ENCODE results near the gene TRNAU1AP. TPM values are rescaled to one million over a fixed set of nuclear protein-coding genes. Genes with fewer than 3 reads are reported as not detected.
"Not testable (repeated sequence)": the region's sequence is repeated elsewhere in the genome, so short reads cannot be mapped to it uniquely, and the experiment has no call there.

Gene TRNAU1AP
- total RNA-seq, 1 experiment from 2014 or later, result 43.0 TPM

GRCh38 chr1:28565726-28566125 is 12.8 kb downstream of the TRNAU1AP start:
- Histone ChIP-seq H3K4me2 (no peak overlapping the region), H3K79me2 (ENCODE audit: low read depth) (no peaks in the 10 kb centered on the region), H2AFZ (no peak overlapping the region), H4K20me1 (ENCODE audit: insufficient read depth) (no peaks in the 10 kb centered on the region), H3K36me3 (ENCODE audit: low read depth) (no peaks in the 10 kb centered on the region), H3K4me3 (no peak overlapping the region), H3K9me3 (ENCODE audit: insufficient read depth, low read depth) (no peaks in the 10 kb centered on the region), H3F3A (ENCODE audit: insufficient read depth, low read depth) (no peaks in the 10 kb centered on the region), H3K9me2 (ENCODE audit: insufficient read depth) (no peaks in the 10 kb centered on the region), H3K27me3 (ENCODE audit: insufficient read depth, low read depth) (no peaks in the 10 kb centered on the region), H3K4me1 (replicated peaks; ENCODE audit: insufficient read depth) (no peaks in the 10 kb centered on the region), H3K27ac (no peak overlapping the region)
- BruUV-seq (replicated peaks), result no TSS peak
- ChIA-PET CTCF (no interaction called here), POLR2A (ENCODE audit: unreplicated experiment) (no interaction called here)
- intact Hi-C loops (cut with micrococcal nuclease; ENCODE audit: unreplicated experiment), result no loop called here
- no peak for DNase-seq
- no peak for TF ChIP-seq EZH2 (IDR thresholded peaks at IDR 0.05; ENCODE audit: low read depth)
- TF ChIP-seq CTCF (conservative IDR thresholded peaks at IDR 0.05), result no peak

- no peaks in the 10 kb centered on the region for H3K79me2 ChIP-seq (ENCODE audit: low read depth)
- no peaks in the 10 kb centered on the region for H3K9me2 ChIP-seq (ENCODE audit: insufficient read depth)
- TF ChIP-seq CTCF (conservative IDR thresholded peaks at IDR 0.05) (no peak), EZH2 (IDR thresholded peaks at IDR 0.05; ENCODE audit: low read depth) (no peak)
- no peaks in the 10 kb centered on the region for H4K20me1 ChIP-seq (ENCODE audit: insufficient read depth)
- H3K36me3 ChIP-seq (ENCODE audit: low read depth), result no peaks in the 10 kb centered on the region
- no peaks in the 10 kb centered on the region for H3K27me3 ChIP-seq (ENCODE audit: insufficient read depth, low read depth)
- ChIA-PET POLR2A (ENCODE audit: unreplicated experiment) (interaction anchor here (0.6 kb wide), 1 partner anchor 9 kb away, joined by 10 read pairs; no protein-coding TSS in a partner anchor), CTCF (no interaction called here)
- DNase-seq, result no peak
- H3K27ac ChIP-seq, result no peak overlapping the region
- no peaks in the 10 kb centered on the region for H3F3A ChIP-seq (ENCODE audit: insufficient read depth, low read depth)
- H3K4me2 ChIP-seq, result no peak overlapping the region
- no peaks in the 10 kb centered on the region for H3K9me3 ChIP-seq (ENCODE audit: insufficient read depth, low read depth)
- H2AFZ ChIP-seq, result no peak overlapping the region
- no TSS peak for BruUV-seq (replicated peaks)
- H3K4me1 ChIP-seq (replicated peaks; ENCODE audit: insufficient read depth), result no peaks in the 10 kb centered on the region
- H3K4me3 ChIP-seq, result no peak overlapping the region
- intact Hi-C loops (cut with micrococcal nuclease; ENCODE audit: unreplicated experiment), result no loop called here
These were observed 14.0 kb downstream of the TRNAU1AP start for GRCh38 chr1:28566931-28567330.

GRCh38 chr1:28571911-28572310 is 19.0 kb downstream of the TRNAU1AP start:
- DNase-seq, result no peak
- TF ChIP-seq CTCF (conservative IDR thresholded peaks at IDR 0.05) (no peak), EZH2 (IDR thresholded peaks at IDR 0.05; ENCODE audit: low read depth) (no peak)
- Histone ChIP-seq H2AFZ (no peak overlapping the region), H3K9me3 (ENCODE audit: insufficient read depth, low read depth) (no peaks in the 10 kb centered on the region), H3K27ac (no peak overlapping the region), H3K36me3 (ENCODE audit: low read depth) (no peaks in the 10 kb centered on the region), H3K9me2 (ENCODE audit: insufficient read depth) (no peaks in the 10 kb centered on the region), H3K27me3 (ENCODE audit: insufficient read depth, low read depth) (no peaks in the 10 kb centered on the region), H3K4me2 (no peak overlapping the region), H3F3A (ENCODE audit: insufficient read depth, low read depth) (peaks cover 6% of the 10 kb centered on the region; the same call in 1 of the 2 replicates), H3K79me2 (ENCODE audit: low read depth) (no peaks in the 10 kb centered on the region), H3K4me3 (no peak overlapping the region), H3K4me1 (replicated peaks; ENCODE audit: insufficient read depth) (peaks cover 4% of the 10 kb centered on the region), H4K20me1 (ENCODE audit: insufficient read depth) (no peaks in the 10 kb centered on the region)
- intact Hi-C loops (cut with micrococcal nuclease; ENCODE audit: unreplicated experiment), result no loop called here
- BruUV-seq (replicated peaks), result no TSS peak
- ChIA-PET POLR2A (ENCODE audit: unreplicated experiment) (no interaction called here), CTCF (no interaction called here)

GRCh38 chr1:28572891-28573290 is 20.0 kb downstream of the TRNAU1AP start:
- H3K9me2 ChIP-seq (ENCODE audit: insufficient read depth); H4K20me1 ChIP-seq (ENCODE audit: insufficient read depth); H2AFZ ChIP-seq; H3K4me3 ChIP-seq; H3K79me2 ChIP-seq (ENCODE audit: low read depth); intact Hi-C loops (cut with micrococcal nuclease; ENCODE audit: unreplicated experiment); H3K27me3 ChIP-seq (ENCODE audit: insufficient read depth, low read depth); H3K9me3 ChIP-seq (ENCODE audit: insufficient read depth, low read depth); H3K4me1 ChIP-seq (replicated peaks; ENCODE audit: insufficient read depth); H3K4me2 ChIP-seq; H3K36me3 ChIP-seq (ENCODE audit: low read depth); BruUV-seq (replicated peaks): not testable (repeated sequence)
- POLR2A ChIA-PET (ENCODE audit: unreplicated experiment), result interaction anchor here (1.0 kb wide), 1 partner anchor 9 kb away, joined by 6 read pairs; no protein-coding TSS in a partner anchor
- CTCF ChIA-PET, result interaction anchor here (0.6 kb wide), 1 partner anchor 609 kb away, joined by 3 read pairs; the partner anchor contains the start of gene SRSF4
- peaks cover 16% of the 10 kb centered on the region for H3F3A ChIP-seq (ENCODE audit: insufficient read depth, low read depth)
- peak overlapping the region; percentile 61 for H3K27ac ChIP-seq
- DNase-seq, result peak; percentile 55 to 67

Data from PC-9 (cell line).